Stimulated activated CD4-positive, alpha-beta T cell treated with anti-CD3 and anti-CD28 coated beads, Interleukin-15, amount 100 ng/mL, for 1 hour (primary cell): ENCODE results near the gene CDH13.

ENCODE experiments used
- DNase-seq, 2 donors: peaks; one replicate each; pipeline ENCODE4 v3.0.0-alpha.2; 2020; ENCODE audit warnings: low read depth in 1 of 2, low spot score in 1 of 2

Gene CDH13

GRCh38 chr16:83842756-83843507 lies 1216.2 kb downstream of the CDH13 start:
- DNase-seq, result no peak

DNA sequence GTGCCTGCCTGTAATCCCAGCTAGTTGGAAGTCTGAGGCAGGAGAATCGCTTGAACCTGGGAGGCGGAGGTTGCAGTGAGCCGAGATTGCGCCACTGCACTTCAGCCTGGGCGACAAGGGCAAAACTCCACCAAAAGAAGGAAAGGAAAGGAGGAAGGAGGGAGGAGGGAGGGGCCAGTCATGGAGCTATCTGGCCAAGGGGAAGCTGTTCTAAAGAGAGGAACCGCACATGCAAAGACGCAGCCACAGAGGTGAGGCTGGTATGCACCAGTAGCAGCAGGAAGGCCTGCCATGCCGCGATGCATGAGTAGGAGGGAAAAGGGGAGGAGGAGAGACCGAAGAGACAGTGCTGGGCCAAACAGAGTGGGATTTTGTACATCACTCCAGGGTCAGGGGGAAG lies 1216.9 kb downstream of the CDH13 start:
- no peak for DNase-seq

GRCh38 chr16:83845263-83845662 lies 1218.5 kb downstream of the CDH13 start:
- DNase-seq, result no peak

GRCh38 chr16:83847371-83848225 lies 1220.8 kb downstream of the CDH13 start:
- DNase-seq, result no peak

DNA sequence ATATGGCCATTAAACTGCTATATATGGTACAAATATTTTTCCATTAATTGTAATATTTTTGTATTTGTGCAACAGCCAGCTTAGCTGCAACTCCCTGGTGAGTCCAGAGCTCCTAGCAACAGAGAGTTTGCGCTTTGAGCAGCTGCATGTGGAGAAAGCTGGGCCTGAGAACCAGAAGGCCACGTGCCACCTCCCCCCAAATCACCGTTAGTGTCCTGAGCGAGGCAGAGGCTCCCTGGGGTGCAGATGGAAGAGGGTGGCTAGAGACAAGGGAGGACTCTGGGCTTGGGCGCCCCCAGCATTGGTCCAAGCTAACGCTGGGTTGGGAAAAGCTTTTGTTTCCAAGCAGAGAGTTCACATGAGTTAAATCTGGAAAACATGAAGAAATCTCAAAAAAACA lies 1222.7 kb downstream of the CDH13 start:
- DNase-seq, result no peak
